DND-41 (cell line): ENCODE results near the gene HIC2.
"Not testable (repeated sequence)": the region's sequence is repeated elsewhere in the genome, so short reads cannot be mapped to it uniquely, and the experiment has no call there.

Source experiments
- ATAC-seq: fragments of 200-7000 bp; cut with Tn5 transposase; 3 replicates; pipeline ENCODE4 v1.9.1; 2021; ENCODE audit warnings: low read depth; ENCODE audit not compliant: insufficient read depth
- DNase-seq: peaks from one replicate; pipeline ENCODE4 v3.0.0-alpha.2; 2020
- H2AFZ ChIP-seq: 2 replicates; pipeline ENCODE4 v1.6.0; 2012; ENCODE audit warnings: low read depth, low read length
- H3K27ac ChIP-seq: 2 replicates; pipeline ENCODE4 v1.5.1; 2012; ENCODE audit warnings: low read length, inconsistent platforms
- H3K27me3 ChIP-seq: fragments of 200-600 bp; sonication (generic); 2 replicates; pipeline ENCODE4 v1.6.0; 2012; ENCODE audit warnings: low read length, mild to moderate bottlenecking, inconsistent platforms; ENCODE audit not compliant: insufficient read depth, poor library complexity
- H3K36me3 ChIP-seq: 2 replicates; pipeline ENCODE4 v1.5.1; 2012; ENCODE audit warnings: low read length, inconsistent platforms; ENCODE audit not compliant: insufficient read depth
- H3K4me1 ChIP-seq: 2 replicates; pipeline ENCODE4 v1.5.1; 2012; ENCODE audit warnings: mild to moderate bottlenecking, low read length; ENCODE audit not compliant: insufficient read depth
- H3K4me2 ChIP-seq: 2 replicates; pipeline ENCODE4 v1.6.0; 2012; ENCODE audit warnings: mild to moderate bottlenecking, moderate library complexity, low read length, inconsistent platforms; ENCODE audit not compliant: insufficient read depth
- H3K4me3 ChIP-seq, 2 experiments: fragments of 200-600 bp in 1 of 2; shearing (Covaris generic) in 1 of 2; 2 replicates each; pipeline ENCODE4 v1.5.1; 2012 to 2016; ENCODE audit warnings: inconsistent platforms in 2 of 2, low read length in 2 of 2, mild to moderate bottlenecking in 2 of 2, low read depth in 1 of 2, moderate library complexity in 1 of 2
- H3K79me2 ChIP-seq: 2 replicates; pipeline ENCODE4 v1.6.0; 2012; ENCODE audit warnings: low read length, inconsistent platforms; ENCODE audit not compliant: insufficient read depth
- H3K9ac ChIP-seq: 2 replicates; pipeline ENCODE4 v1.6.0; 2012; ENCODE audit warnings: low read depth, mild to moderate bottlenecking, inconsistent platforms, low read length, moderate library complexity
- H3K9me3 ChIP-seq: 2 replicates; pipeline ENCODE4 v1.5.1; 2012; ENCODE audit warnings: low read length, moderate library complexity, mild to moderate bottlenecking, inconsistent platforms; ENCODE audit not compliant: insufficient read depth, severe bottlenecking
- H4K20me1 ChIP-seq: 2 replicates; pipeline ENCODE4 v1.6.0; 2012; ENCODE audit warnings: low read length; ENCODE audit not compliant: insufficient read depth

Gene HIC2

GRCh38 chr22:21420180-21420763, 3.1 kb downstream of the HIC2 start:
- not testable (repeated sequence) for H2AFZ ChIP-seq, H4K20me1 ChIP-seq, H3K27ac ChIP-seq, H3K4me1 ChIP-seq, H3K9ac ChIP-seq, H3K4me2 ChIP-seq, H3K4me3 ChIP-seq, H3K27me3 ChIP-seq, DNase-seq, H3K79me2 ChIP-seq, H3K9me3 ChIP-seq, H3K36me3 ChIP-seq
- peak; percentile 35 for ATAC-seq

DNA sequence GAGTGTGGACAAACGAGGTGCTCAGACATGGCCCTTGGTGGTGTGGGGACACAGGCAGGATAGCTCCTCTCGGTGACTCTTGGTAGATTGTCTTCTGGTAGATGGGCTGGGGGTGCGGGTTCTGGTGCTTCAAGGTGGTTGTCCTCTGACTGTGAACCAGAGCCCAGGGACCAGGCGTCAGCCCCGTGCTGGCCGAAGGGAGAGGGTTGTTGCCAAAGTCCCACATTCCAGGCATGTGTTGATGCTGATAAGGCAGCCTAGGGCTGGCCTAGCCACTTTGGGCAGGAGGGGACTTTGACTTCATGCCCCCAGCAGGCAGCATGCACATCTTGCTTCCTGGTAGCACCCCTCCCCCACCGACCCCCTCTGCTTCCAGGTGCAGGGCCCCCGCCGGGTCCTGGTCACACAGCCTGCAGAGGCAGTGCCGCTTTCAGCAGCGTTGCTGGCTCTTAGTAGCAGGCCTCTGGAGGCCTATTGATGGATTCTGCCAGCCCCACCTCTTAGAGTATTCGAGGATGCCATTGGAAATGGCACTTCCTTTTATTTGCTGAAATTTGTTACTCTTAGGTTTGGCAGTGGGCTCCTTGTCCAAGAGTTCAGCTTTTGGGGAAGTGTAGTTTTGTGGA, 7.0 kb downstream of the HIC2 start:
- not testable (repeated sequence) for H3K27ac ChIP-seq, H3K9me3 ChIP-seq, H3K79me2 ChIP-seq, H4K20me1 ChIP-seq, H3K4me3 ChIP-seq, H3K36me3 ChIP-seq, H3K4me1 ChIP-seq, DNase-seq, H3K9ac ChIP-seq, H3K4me2 ChIP-seq, H3K27me3 ChIP-seq, H2AFZ ChIP-seq
- peak; percentile 21; the same call in 2 of the 3 replicates for ATAC-seq

DNA sequence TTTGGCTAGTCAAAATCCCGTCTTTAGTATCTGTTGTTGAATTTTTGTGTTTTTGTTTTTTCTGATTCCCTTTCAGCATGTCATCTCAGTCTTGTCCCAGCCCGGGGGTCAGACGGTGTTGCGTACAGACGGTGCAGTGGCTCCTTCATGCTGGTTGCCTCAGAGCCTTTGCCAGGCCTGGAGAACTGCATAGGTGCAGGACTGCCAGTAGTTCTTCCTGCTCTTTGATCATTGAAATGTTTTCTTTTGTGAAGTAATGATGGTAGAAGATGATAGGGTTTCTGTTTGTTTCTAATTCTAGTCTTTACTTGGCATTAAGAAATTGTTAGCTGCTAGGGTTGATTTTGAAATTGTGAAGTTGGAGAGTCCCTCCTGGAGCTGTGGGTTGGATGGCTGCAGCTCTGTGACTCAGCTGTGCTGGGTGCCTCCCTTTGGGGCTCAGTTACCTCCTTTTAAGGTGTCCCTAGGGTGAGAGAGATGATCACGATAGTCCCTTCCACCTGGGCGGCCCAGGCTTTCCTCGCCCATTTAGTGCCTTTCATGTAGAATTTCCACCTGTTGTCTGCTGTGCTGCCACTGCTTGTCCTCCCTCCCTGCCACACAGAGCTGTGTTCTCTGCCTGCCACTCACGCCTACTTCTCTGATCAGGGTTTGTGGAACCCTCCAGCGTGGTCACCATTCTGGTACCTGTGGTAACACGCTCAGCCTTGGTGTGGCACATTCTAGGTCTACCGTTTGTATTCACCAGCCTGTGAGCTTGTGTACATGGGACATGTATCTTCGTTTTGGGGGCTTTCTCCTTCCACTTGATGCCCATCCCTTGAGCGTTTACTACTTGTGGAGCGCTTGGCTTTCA, 17.4 kb downstream of the HIC2 start:
- not testable (repeated sequence) for H3K9ac ChIP-seq, DNase-seq, H3K79me2 ChIP-seq, H3K9me3 ChIP-seq, H3K4me2 ChIP-seq, H3K36me3 ChIP-seq, H3K4me3 ChIP-seq, H3K4me1 ChIP-seq, H3K27ac ChIP-seq, H3K27me3 ChIP-seq, H2AFZ ChIP-seq, H4K20me1 ChIP-seq
- peak; percentile 33; the same call in 1 of the 3 replicates for ATAC-seq

DNA sequence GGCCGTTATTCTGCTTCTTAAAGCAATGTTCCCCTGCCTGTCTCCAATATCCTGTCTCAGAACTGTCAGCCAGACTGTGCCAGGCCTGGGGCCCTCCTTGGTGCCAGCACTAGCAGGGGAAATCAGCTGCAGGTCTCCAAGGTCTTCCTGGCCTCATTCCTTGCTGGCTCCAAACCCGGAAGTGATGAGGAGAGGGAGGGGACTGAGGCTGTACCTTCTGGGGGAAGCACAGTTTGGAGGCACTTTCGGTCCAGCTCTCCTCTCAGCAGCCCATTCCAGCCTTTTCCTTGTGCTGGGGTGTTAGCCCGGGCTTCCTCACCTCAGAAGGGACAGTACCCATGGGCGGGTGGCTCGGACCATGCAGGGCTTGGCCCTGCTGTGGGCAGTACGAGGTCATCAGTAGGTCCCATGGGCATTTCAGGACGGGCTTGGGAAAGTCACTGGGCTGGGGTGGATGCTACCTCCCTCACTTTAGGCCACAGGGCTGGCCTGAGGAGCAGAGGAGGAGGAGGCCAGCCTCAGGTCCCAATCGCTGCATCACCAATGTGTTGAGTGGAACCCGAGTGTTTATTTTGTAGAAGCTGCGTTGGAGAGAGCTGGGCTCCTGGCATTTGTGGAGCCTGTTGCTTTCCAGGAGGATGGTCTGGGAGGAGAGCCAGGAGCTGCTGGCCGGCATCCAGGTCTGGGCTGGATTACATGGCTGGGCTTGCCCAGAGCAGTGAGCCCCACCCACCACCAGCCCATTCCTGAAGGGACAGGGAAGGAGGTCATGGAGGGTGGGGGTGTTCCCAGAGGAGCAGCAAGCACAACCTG, 19.0 kb downstream of the HIC2 start:
- not testable (repeated sequence) for H3K9me3 ChIP-seq, H3K4me3 ChIP-seq, H2AFZ ChIP-seq, H3K36me3 ChIP-seq, H3K27me3 ChIP-seq, H3K27ac ChIP-seq, H4K20me1 ChIP-seq, H3K79me2 ChIP-seq, ATAC-seq, H3K4me2 ChIP-seq, H3K4me1 ChIP-seq, DNase-seq, H3K9ac ChIP-seq

DNA sequence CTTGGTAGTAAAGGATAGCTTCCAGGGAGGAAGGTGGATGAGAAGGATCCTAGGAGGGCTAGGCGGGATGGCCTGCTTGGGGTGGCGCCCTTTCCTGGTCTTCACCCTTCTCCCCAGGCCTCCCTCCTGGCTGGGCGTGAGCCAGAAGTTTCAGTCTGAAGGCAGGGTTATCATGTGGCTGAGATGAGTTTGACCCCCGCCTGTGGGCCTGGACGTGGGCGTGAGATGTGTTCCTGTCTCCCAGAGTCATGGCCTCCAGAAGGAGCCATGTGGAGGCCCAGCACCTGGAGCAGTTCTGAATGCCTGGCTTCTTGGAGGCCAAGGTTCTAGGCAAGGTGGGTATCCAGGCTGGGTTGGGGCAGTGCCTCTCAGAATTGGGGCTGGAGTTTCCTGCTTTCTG, 20.8 kb downstream of the HIC2 start:
- DNase-seq, result peak; percentile 3
- H3K27me3 ChIP-seq, H3K4me1 ChIP-seq, H3K27ac ChIP-seq, H3K36me3 ChIP-seq, H3K4me2 ChIP-seq, H3K9me3 ChIP-seq, ATAC-seq, H4K20me1 ChIP-seq, H3K79me2 ChIP-seq, H3K4me3 ChIP-seq, H2AFZ ChIP-seq, H3K9ac ChIP-seq: not testable (repeated sequence)

- not testable (repeated sequence) for H3K27ac ChIP-seq, H2AFZ ChIP-seq, DNase-seq, H3K27me3 ChIP-seq, ATAC-seq, H3K4me3 ChIP-seq, H3K9me3 ChIP-seq, H3K4me1 ChIP-seq, H3K9ac ChIP-seq, H3K4me2 ChIP-seq
- H4K20me1 ChIP-seq, result peaks cover 24% of the 10 kb centered on the region
- H3K79me2 ChIP-seq, result peaks cover 15% of the 10 kb centered on the region; the same call in 1 of the 2 replicates
- H3K36me3 ChIP-seq, result peaks cover 21% of the 10 kb centered on the region
Observed at GRCh38 chr22:21440018-21440636, 23.0 kb downstream of the HIC2 start.

DNA sequence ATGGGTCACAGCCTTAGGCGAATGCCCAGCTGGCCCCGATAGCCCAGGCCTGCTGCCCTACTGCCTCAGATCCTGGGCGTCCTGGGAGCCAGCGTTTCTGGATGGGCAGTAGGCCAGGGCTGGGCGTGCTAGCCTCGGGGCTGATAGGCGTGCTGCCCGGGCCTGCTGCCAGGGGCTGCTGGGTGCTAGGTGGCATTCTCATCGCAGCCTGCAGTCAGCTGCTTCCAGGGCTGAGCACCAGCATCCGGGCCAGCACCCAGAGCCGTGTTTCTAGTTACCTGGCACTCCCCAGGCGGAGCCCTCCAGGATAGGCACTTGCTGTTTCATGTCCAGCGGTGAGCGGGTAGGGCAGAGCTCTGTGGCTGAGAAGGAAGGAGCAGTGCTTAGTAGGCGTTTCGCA, 23.5 kb downstream of the HIC2 start:
- not testable (repeated sequence) for H3K4me2 ChIP-seq, ATAC-seq, H3K4me3 ChIP-seq, H2AFZ ChIP-seq, H3K27me3 ChIP-seq, H3K27ac ChIP-seq, H3K9ac ChIP-seq, H3K4me1 ChIP-seq, H3K9me3 ChIP-seq, DNase-seq
- peaks cover 26% of the 10 kb centered on the region for H3K36me3 ChIP-seq
- H4K20me1 ChIP-seq, result peaks cover 27% of the 10 kb centered on the region
- peaks cover 15% of the 10 kb centered on the region; the same call in 1 of the 2 replicates for H3K79me2 ChIP-seq
